IPS-18a (cell line): ENCODE measurements around the gene VAT1.

Experiments used
- H3K27ac ChIP-seq: one replicate; pipeline ENCODE4 v1.5.1; 2013; ENCODE audit warnings: low read length
- H3K27me3 ChIP-seq: one replicate; pipeline ENCODE4 v1.6.1; 2013; ENCODE audit warnings: mild to moderate bottlenecking, low read length; ENCODE audit not compliant: control insufficient read depth, insufficient read depth
- H3K36me3 ChIP-seq: one replicate; pipeline ENCODE4 v1.6.1; 2013; ENCODE audit warnings: low read depth, low read length; ENCODE audit not compliant: control insufficient read depth
- H3K4me1 ChIP-seq: one replicate; pipeline ENCODE4 v1.6.1; 2013; ENCODE audit warnings: low read depth, low read length; ENCODE audit not compliant: control insufficient read depth
- H3K4me3 ChIP-seq: one replicate; pipeline ENCODE4 v1.5.1; 2013; ENCODE audit warnings: low read length
- H3K9ac ChIP-seq: one replicate; pipeline ENCODE4 v1.6.1; 2013; ENCODE audit warnings: mild to moderate bottlenecking, low read length, moderate library complexity
- H3K9me3 ChIP-seq: one replicate; pipeline ENCODE4 v1.6.1; 2013; ENCODE audit warnings: low read depth, low read length; ENCODE audit not compliant: control insufficient read depth

Gene VAT1

GRCh38 chr17:43042025-43042628 is 19.9 kb upstream of the VAT1 start:
- Histone ChIP-seq H3K4me1 (peaks cover 28% of the 10 kb centered on the region), H3K27me3 (no peaks in the 10 kb centered on the region), H3K9me3 (no peaks in the 10 kb centered on the region), H3K4me3 (peak overlapping the region; percentile 14), H3K27ac (peak overlapping the region; percentile 25), H3K36me3 (peaks cover 11% of the 10 kb centered on the region), H3K9ac (peak overlapping the region; percentile 17)

- no peaks in the 10 kb centered on the region for H3K27me3 ChIP-seq
- no peak overlapping the region for H3K27ac ChIP-seq
- H3K9ac ChIP-seq, result no peak overlapping the region
- no peak overlapping the region for H3K4me3 ChIP-seq
- no peaks in the 10 kb centered on the region for H3K9me3 ChIP-seq
- peaks cover 33% of the 10 kb centered on the region for H3K4me1 ChIP-seq
- H3K36me3 ChIP-seq, result peaks cover 11% of the 10 kb centered on the region
These were observed 18.5 kb upstream of the VAT1 start for GRCh38 chr17:43040655-43041054.

DNA sequence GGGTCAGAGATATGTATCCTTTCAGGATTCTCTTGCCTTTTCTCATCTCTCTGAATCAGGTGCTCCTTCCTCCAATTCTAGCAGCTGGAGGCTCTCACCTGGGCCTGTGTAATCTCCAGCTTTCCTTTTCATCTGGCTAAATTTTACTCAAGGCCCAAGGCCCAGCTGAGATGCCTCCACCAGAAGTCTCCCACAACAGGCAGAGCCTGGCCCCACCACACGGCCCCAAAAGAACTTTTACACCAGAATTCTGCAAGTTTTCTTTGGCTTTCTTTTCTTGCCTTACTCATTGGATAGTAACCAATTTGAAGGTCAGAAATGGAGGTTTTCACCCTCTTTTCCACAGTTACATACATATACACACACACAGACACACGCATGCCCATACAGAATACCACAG is 17.5 kb upstream of the VAT1 start:
- Histone ChIP-seq H3K4me1 (peaks cover 43% of the 10 kb centered on the region), H3K27ac (no peak overlapping the region)

DNA sequence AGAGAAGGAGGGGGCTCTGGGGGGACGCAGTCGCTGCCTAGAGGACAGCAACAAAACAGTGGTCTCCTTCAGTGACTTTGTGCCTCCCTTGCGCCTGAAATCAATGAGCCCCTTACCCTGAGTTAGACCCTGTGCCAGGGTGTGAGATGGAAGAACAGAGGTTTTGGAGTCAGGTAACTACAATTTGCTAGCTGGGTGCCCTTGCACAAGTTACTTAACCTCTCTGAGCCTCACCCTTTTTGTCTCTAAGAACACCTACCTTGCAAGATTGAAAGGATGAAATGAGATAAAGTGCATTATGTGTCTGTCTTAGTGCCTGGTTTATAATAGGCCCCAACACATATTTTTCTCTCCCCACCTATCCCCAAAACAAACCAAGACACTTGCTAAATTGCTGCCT is 12.7 kb upstream of the VAT1 start:
- H3K4me1 ChIP-seq, result peaks cover 37% of the 10 kb centered on the region
- no peaks in the 10 kb centered on the region for H3K36me3 ChIP-seq
- H3K27ac ChIP-seq, result peak overlapping the region; percentile 88
- H3K9me3 ChIP-seq, result no peaks in the 10 kb centered on the region
- no peaks in the 10 kb centered on the region for H3K27me3 ChIP-seq
- no peak overlapping the region for H3K9ac ChIP-seq
- H3K4me3 ChIP-seq, result peak overlapping the region; percentile 56

More for the DNA sequence above, 17.5 kb upstream of the VAT1 start:
- Histone ChIP-seq H3K27me3 (no peaks in the 10 kb centered on the region), H3K9ac (no peak overlapping the region), H3K36me3 (peaks cover 6% of the 10 kb centered on the region), H3K4me3 (no peak overlapping the region), H3K9me3 (no peaks in the 10 kb centered on the region)

DNA sequence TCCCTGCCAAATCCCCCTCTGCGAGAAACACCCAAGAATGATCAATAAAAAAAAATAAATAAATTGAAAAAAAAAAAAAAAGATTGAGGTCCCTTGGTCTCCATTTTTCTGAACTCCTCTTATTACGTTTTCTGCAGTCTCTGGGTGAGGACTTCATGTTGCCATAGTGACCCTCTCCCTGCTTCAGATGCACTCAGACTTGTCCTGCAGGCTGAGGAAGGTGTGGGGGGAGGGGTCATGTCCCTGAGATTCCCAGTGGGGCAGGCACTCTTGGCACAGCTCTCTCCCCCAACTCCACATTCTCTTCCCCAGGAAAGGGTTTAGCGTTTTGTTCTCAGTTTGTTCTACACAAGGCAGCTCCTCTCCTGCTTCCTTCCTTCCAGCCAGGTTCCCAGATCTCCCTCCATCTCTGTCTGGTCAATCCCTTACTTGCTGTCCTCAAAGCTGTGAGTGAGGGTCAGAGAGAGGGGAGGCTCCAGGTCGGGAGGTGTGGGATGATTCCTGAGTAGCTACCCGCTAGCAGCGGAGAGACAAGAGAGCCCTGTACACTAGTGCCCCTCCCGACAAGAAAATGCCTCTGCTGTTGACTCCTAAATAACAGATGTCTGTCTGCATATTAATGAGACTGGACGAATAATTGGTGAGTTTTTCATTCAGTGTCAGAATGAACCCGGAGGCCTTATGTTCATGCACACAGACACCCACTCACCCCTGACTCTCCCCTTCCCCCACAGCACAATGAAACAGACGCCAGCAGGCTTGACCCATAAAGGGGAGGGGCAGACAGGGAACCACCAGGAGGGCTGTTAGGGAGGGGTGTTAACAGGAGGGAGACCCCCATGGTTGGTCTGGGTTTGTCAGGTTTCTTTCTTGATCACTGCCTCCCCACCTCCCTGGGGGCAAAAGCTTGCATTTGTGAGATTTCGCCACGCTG is 12.0 kb upstream of the VAT1 start:
- no peaks in the 10 kb centered on the region for H3K9me3 ChIP-seq
- peaks cover 37% of the 10 kb centered on the region for H3K4me1 ChIP-seq
- peak overlapping the region; percentile 88 for H3K27ac ChIP-seq
- no peaks in the 10 kb centered on the region for H3K27me3 ChIP-seq
- H3K4me3 ChIP-seq, result peak overlapping the region; percentile 56
- H3K36me3 ChIP-seq, result no peaks in the 10 kb centered on the region
- peak overlapping the region; percentile 66 for H3K9ac ChIP-seq

DNA sequence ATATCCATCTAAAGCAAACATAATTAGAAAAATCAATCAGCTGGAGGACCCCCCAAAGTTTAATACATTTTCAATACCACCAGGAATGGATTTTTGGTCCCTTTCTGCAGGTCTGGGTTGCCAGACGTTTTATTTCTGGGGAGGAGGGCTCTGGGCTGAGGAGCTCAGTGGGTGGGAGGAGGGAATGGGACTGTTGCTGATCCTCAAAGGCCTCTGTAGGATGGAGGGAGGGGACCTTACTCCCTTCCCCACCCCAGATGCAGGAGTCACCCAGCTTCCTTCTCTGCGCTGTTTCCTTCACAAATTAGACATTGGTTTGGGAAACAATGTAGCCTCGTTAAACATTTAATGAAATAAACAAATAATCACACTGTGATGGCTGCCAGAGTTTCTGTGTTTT is 9.5 kb upstream of the VAT1 start:
- Histone ChIP-seq H3K4me1 (peaks cover 48% of the 10 kb centered on the region), H3K36me3 (no peaks in the 10 kb centered on the region), H3K27ac (no peak overlapping the region), H3K9me3 (no peaks in the 10 kb centered on the region), H3K4me3 (no peak overlapping the region), H3K27me3 (no peaks in the 10 kb centered on the region), H3K9ac (no peak overlapping the region)

DNA sequence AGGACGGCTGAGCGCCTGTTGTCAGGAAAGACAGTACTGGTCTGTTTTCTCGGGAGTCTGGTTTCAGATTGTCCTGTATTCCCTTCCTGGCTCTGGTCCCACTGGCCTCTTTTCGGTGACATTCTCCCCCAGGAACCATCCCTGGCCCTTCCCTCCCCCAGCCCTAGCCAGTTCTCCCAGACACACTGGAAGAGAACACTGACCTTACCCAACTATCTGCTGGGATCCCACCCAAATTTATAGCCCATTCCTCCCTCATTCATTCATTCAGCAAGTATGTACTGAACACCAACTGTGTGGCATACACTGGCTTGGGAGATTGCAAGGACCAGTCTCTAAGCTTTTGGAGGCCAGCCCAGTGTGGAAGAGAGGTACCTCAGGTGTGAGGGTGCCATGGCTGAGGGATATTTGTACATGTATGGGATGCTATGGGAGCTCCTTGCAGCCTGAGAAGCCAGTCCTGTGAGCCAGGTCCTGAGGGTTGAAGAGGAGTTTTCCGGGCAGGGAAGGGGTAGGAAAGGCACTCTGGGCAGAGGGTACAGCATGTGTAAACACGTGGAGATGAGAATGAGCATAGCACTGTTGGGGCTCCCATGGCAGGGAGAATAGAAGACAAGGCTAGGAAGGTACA is 8.1 kb upstream of the VAT1 start:
- H3K9ac ChIP-seq, result no peak overlapping the region
- H3K27me3 ChIP-seq, result no peaks in the 10 kb centered on the region
- no peak overlapping the region for H3K4me3 ChIP-seq
- H3K36me3 ChIP-seq, result no peaks in the 10 kb centered on the region
- no peak overlapping the region for H3K27ac ChIP-seq
- peaks cover 46% of the 10 kb centered on the region for H3K4me1 ChIP-seq
- no peaks in the 10 kb centered on the region for H3K9me3 ChIP-seq

DNA sequence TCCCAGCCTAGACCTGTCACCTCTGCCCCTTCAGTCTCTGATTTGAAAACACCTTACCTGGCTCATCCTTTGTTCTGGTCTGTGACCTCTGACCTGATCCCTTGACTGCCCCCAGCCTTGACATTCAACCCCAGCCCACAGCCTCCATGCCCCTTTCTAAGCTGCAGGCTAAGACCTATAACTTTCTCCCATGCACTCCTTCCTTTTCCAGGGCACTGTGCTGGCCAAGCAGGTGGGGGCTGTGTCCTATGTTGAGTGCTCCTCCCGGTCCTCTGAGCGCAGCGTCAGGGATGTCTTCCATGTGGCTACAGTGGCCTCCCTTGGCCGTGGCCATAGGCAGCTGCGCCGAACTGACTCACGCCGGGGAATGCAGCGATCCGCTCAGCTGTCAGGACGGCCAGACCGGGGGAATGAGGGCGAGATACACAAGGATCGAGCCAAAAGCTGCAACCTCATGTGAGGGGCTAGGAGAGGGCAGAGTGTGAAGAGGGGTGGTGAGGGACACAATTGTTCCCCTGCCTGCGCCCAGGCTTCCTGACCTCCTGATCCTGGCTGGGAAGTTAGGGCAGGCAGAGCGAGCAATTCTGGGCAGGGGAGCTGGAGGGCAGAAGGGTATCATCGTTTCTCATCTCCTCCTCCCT is 6.2 kb upstream of the VAT1 start:
- no peaks in the 10 kb centered on the region for H3K36me3 ChIP-seq
- no peaks in the 10 kb centered on the region for H3K27me3 ChIP-seq
- no peak overlapping the region for H3K4me3 ChIP-seq
- H3K9me3 ChIP-seq, result no peaks in the 10 kb centered on the region
- H3K4me1 ChIP-seq, result peaks cover 28% of the 10 kb centered on the region
- H3K9ac ChIP-seq, result no peak overlapping the region
- H3K27ac ChIP-seq, result no peak overlapping the region

DNA sequence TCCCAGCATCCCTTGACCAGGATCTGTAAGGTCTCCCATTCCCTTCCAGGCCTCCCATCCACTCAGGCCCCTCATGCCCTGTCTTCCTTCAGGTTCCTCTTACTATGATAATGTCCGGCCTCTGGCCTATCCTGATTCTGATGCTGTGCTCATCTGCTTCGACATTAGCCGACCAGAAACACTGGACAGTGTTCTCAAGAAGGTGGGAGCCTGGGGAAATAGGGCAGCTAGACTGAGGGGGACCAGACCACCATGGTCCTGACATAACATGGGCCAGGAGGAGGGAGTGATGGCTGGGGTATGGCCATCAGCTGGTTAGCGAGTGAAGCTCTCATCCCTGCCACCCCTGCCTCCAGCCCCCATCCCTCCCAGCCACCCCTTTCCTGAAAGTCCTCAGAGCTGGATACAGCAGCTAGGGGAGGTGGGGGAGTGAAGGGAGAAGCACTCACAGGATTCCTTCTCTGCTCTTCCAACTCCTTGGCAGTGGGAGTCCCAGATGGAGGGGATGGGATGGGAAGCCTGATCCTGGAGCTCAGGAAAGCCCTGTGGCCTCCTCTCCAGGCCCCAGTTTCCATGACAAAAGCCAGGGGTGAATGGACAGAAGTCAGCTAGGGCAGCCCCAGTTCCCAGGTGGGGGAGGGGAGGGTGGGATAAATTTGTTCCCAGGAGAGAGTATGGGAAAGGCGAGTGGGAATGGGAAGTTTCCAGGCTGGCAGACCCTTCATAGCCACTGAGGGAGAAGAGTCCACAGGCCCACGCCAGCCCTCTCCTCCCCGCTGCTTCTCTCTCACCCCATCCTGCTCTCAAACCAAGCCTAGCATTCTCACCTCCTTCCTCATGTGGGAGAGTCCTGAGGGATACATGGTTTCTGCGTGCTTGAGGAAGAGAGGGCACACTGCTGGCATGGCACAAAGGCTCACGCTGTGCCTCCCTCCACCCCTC is 5.2 kb upstream of the VAT1 start:
- H3K9ac ChIP-seq, result no peak overlapping the region
- H3K27ac ChIP-seq, result peak overlapping the region; percentile 4

GRCh38 chr17:43026595-43026994 is 4.4 kb upstream of the VAT1 start:
- no peak overlapping the region for H3K27ac ChIP-seq
- no peaks in the 10 kb centered on the region for H3K9me3 ChIP-seq
- no peaks in the 10 kb centered on the region for H3K36me3 ChIP-seq
- H3K27me3 ChIP-seq, result no peaks in the 10 kb centered on the region
- H3K4me3 ChIP-seq, result peak overlapping the region; percentile 5
- no peak overlapping the region for H3K9ac ChIP-seq
- peaks cover 23% of the 10 kb centered on the region for H3K4me1 ChIP-seq

More for the DNA sequence above, 5.2 kb upstream of the VAT1 start:
- Histone ChIP-seq H3K9me3 (no peaks in the 10 kb centered on the region), H3K4me3 (peak overlapping the region; percentile 5), H3K27me3 (no peaks in the 10 kb centered on the region), H3K36me3 (no peaks in the 10 kb centered on the region), H3K4me1 (peaks cover 25% of the 10 kb centered on the region)
